Activated B cell treated with CpG ODN at 0.5 μM for 24 hours (primary cell): ENCODE results near the gene HNRNPA1L2. TPM values are rescaled to one million over a fixed set of nuclear protein-coding genes. Genes with fewer than 3 reads are reported as not detected.
"Not testable (repeated sequence)": the region's sequence is repeated elsewhere in the genome, so short reads cannot be mapped to it uniquely, and the experiment has no call there.

Experiments used
- ATAC-seq: fragments of 200-7000 bp; cut with Tn5 transposase; one replicate; pipeline ENCODE4 v1.10.0; 2021; ENCODE audit warnings: low read depth, mild to moderate bottlenecking, moderate library complexity
- CTCF ChIA-PET: fragments of 350-600 bp; sonication (Branson Sonifier 250); formaldehyde crosslinking; loops from one replicate; lab custom pipeline; 2021; ENCODE audit warnings: antibody characterized with exemption; lab: Charles Lee
- POLR2A ChIA-PET: fragments of 350-600 bp; sonication (Branson Sonifier 250); formaldehyde crosslinking; loops from one replicate; lab custom pipeline; 2021; ENCODE audit warnings: antibody characterized with exemption; lab: Charles Lee
- DNase-seq: peaks from one replicate; pipeline ENCODE4 v3.0.0; 2022
- H3K27ac Mint-ChIP-seq: one replicate; pipeline ENCODE4 v1.8.0; 2020; ENCODE audit warnings: mixed read lengths
- H3K27me3 Mint-ChIP-seq: one replicate; pipeline ENCODE4 v1.8.0; 2021; ENCODE audit warnings: mixed read lengths
- H3K36me3 Mint-ChIP-seq: one replicate; pipeline ENCODE4 v1.8.0; 2021; ENCODE audit warnings: low read depth, mixed read lengths
- H3K4me1 Mint-ChIP-seq: one replicate; pipeline ENCODE4 v1.8.0; 2021; ENCODE audit warnings: mixed read lengths
- H3K4me3 Mint-ChIP-seq: one replicate; pipeline ENCODE4 v1.8.0; 2020; ENCODE audit warnings: mild to moderate bottlenecking, mixed read lengths
- H3K9me3 Mint-ChIP-seq: one replicate; pipeline ENCODE4 v1.8.0; 2020; ENCODE audit warnings: mixed read lengths
- CTCF ChIP-seq: fragments of 200-600 bp; IDR thresholded peaks from one replicate; pipeline ENCODE4 v1.8.0; 2022; ENCODE audit warnings: antibody characterized with exemption, mild to moderate bottlenecking
- intact Hi-C: fragments of 100-400 bp; cut with micrococcal nuclease; formaldehyde crosslinking; loops from one replicate; pipeline ENCODE4 v1.15.1; 2024
- total RNA-seq: library from RNA; stranded (reverse); gene quantifications from 2 replicates; pipeline ENCODE4 v1.2.3, GENCODE V29; 2022

Gene HNRNPA1L2
- total RNA-seq, 1 donor from 2014 or later, result 16.2 TPM

- H3K4me1 Mint-ChIP-seq, result peaks cover 26% of the 10 kb centered on the region
- DNase-seq (no peak), ATAC-seq (no peak)
- no peak overlapping the region for H3K27ac Mint-ChIP-seq
- ChIA-PET CTCF (no interaction called here), POLR2A (interaction anchor here (3.5 kb wide), 1 partner anchor 37 kb away, joined by 98 read pairs; the partner anchor contains the start of gene SUGT1)
- peaks cover 14% of the 10 kb centered on the region for H3K36me3 Mint-ChIP-seq
- TF ChIP-seq CTCF, result no peak
- H3K27me3 Mint-ChIP-seq, result peaks cover 8% of the 10 kb centered on the region
- H3K4me3 Mint-ChIP-seq, result peak overlapping the region; percentile 28
- intact Hi-C loops, result no loop called here
- no peaks in the 10 kb centered on the region for H3K9me3 Mint-ChIP-seq
These were observed 27.0 kb upstream of the HNRNPA1L2 start for GRCh38 chr13:52615134-52615801.

DNA sequence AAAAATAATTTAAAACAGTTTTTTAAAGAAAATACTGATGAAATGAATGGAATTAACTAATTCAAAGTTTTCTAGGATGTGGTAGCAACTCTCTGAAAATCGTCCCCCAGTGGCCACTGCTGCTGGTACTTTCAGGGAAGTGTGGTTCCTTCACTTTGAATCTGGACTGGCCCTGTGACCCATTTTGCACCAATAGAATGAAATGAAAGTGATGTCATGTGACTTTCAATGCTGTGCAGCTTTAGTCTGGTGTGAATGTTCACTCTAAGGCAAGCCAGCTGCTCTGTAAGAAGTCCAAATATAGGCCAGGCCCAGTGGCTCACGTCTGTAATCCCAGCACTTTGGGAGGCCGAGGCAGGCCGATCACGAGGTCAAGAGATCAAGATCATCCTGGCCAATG lies 26.4 kb upstream of the HNRNPA1L2 start:
- Mint-ChIP-seq H3K4me1 (peaks cover 30% of the 10 kb centered on the region), H3K4me3 (peak overlapping the region; percentile 100), H3K36me3 (peaks cover 14% of the 10 kb centered on the region), H3K27ac (no peak overlapping the region), H3K9me3 (no peaks in the 10 kb centered on the region), H3K27me3 (peaks cover 8% of the 10 kb centered on the region)
- ChIA-PET POLR2A (interaction anchor here (0.7 to 3.5 kb wide), 4 partner anchors 37 to 456 kb away, joined by 3 to 98 read pairs (median 6); partner anchors contain the start of genes NEK3, SUGT1 and VPS36), CTCF (no interaction called here)
- DNase-seq, result no peak
- intact Hi-C loops, result no loop called here
- ATAC-seq, result no peak
- TF ChIP-seq CTCF, result no peak

GRCh38 chr13:52617070-52618060 lies 24.9 kb upstream of the HNRNPA1L2 start:
- ChIA-PET CTCF (interaction anchor here (1.1 to 1.9 kb wide), 4 partner anchors 36 to 351 kb away, joined by 3 to 17 read pairs (median 6); partner anchors contain the start of genes SUGT1 and VPS36), POLR2A (interaction anchor here (0.7 to 3.5 kb wide), 16 partner anchors 9 to 605 kb away, joined by 3 to 98 read pairs (median 4); partner anchors contain the start of genes ALG11, HNRNPA1L2, NEK3 and SUGT1)
- ATAC-seq (peak; percentile 98), DNase-seq (peak; percentile 78)
- Mint-ChIP-seq H3K27ac (peak overlapping the region; percentile 96), H3K36me3 (peaks cover 18% of the 10 kb centered on the region), H3K4me3 (peak overlapping the region; percentile 100), H3K9me3 (no peaks in the 10 kb centered on the region), H3K27me3 (peaks cover under 1% of the 10 kb centered on the region), H3K4me1 (peaks cover 34% of the 10 kb centered on the region)
- TF ChIP-seq CTCF, result no peak
- intact Hi-C loops, result loop anchor here (1.0 kb wide), 3 partner anchors 35 to 167 kb away; partner anchors contain the start of genes CKAP2, SUGT1 and VPS36

DNA sequence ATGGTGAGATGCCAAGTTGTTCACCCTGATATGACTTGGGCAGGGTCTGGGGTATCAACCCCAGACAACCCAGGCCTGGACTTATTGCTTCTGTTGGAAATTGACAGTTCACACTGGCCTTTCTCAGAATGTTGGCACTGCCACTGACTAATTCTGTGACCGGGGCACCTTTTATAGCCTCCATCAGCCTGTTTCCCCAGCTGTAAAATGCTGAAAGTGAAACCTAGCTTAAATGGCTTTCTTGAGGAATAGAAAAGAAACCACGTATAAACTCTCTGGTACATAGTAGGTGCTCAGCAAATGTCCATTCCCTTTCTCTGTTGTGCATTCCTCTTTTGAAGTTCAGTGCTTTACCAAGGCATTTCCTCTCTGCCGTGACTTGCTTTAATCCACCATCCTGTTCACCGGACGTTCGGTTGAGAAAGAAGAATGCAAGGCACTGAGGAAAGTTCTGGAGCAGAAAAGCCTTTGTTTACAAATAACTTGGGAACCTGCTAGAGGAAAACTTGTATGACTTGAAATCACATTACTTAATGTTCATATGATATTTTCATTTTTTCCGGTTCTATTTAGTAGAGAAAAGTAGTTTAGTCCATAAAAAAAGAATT lies 11.0 kb upstream of the HNRNPA1L2 start:
- H3K4me3 Mint-ChIP-seq, H3K4me1 Mint-ChIP-seq, CTCF ChIA-PET, DNase-seq, intact Hi-C loops, H3K9me3 Mint-ChIP-seq, ATAC-seq, H3K27ac Mint-ChIP-seq, POLR2A ChIA-PET, H3K27me3 Mint-ChIP-seq: not testable (repeated sequence)
- H3K36me3 Mint-ChIP-seq, result peaks cover 62% of the 10 kb centered on the region

- intact Hi-C loops, result no loop called here
- Mint-ChIP-seq H3K36me3 (peaks cover 73% of the 10 kb centered on the region), H3K27me3 (no peaks in the 10 kb centered on the region), H3K4me1 (peaks cover 9% of the 10 kb centered on the region), H3K9me3 (no peaks in the 10 kb centered on the region), H3K27ac (no peak overlapping the region), H3K4me3 (no peak overlapping the region)
- DNase-seq (no peak), ATAC-seq (no peak)
- no peak for TF ChIP-seq CTCF
- POLR2A ChIA-PET, result interaction anchor here (1.8 kb wide), 1 partner anchor 13 kb away, joined by 7 read pairs; the partner anchor contains the start of gene SUGT1
- CTCF ChIA-PET, result no interaction called here
These were observed 3.4 kb upstream of the HNRNPA1L2 start for GRCh38 chr13:52638666-52639328.
